CD1c-positive myeloid dendritic cell (primary cell): ENCODE measurements around the gene COP1.
"Not testable (repeated sequence)": the region's sequence is repeated elsewhere in the genome, so short reads cannot be mapped to it uniquely, and the experiment has no call there.

ENCODE experiments used
- DNase-seq: peaks from one replicate; pipeline ENCODE4 v3.0.0-alpha.2; 2016; ENCODE audit errors: extremely low spot score

Gene COP1

DNA sequence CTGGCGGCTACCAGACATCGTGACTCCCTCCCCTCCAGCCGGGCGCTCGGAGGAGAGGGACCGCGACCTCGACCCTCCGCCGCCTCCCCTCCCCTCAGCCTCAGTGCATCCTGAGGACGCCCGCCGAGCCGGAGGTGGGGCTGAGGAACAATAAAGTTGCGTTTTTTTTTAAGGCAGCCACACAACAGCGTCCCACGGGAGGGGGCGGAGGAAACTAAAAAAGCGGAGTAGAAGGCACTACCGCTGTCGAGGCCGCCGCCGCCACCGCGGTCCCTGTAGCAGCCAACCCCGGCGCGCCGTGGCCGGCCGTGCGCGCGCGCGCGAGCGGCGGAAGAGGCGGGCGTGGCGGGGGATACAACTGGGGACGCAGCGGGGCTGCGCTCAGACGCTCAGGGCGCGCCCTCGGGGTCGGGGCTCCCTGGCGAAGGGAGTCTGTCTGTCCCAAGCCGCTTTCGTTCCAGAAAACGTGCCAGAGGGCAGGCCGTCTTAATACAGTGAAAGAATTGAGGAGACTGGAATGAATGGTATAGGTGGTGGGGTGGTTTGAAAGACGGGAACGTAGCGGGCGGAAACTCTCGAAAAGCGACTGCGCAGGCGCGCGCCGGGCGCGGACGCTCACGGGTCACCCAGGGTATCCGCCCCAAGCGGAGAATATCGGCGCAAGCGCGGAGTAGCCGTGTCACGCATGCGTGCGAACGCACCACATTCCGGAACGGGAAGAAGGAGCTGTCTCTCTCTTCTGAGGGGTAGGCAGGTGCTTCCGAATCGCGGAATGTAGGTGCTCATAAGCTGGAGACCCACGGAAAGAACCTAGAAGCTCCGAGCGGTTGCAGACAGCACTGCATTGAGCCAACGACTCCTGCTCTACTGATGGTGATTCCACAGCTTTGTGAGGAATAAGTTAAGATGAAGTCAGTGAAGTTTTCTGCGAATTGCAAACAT, at the start of gene COP1:
COP1 (minus strand) TSS at position 326 of the 942 bp plus-strand sequence; CDS start at position 18, 308 bp downstream.
- DNase-seq, result peak; percentile 99

DNA sequence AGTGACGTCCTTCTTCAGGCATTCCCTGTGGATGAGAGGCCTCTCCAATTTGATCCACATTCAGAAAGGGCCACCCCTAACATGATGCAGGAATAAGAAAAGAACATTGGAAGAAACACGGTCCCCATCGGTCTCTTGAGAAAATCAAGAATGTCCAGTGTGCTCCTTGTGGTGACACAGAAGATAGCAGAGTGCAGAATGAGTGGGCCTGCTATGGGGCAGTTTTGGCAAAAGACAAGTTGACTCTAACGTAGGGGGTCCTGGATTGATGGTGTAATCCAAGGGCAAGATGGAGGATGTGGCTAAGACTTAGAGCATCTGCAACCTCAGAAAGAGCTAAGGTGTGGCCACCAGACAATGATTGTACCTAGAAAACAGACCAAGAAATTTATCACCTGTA, 45.1 kb upstream of the COP1 start:
- DNase-seq, result no peak

DNA sequence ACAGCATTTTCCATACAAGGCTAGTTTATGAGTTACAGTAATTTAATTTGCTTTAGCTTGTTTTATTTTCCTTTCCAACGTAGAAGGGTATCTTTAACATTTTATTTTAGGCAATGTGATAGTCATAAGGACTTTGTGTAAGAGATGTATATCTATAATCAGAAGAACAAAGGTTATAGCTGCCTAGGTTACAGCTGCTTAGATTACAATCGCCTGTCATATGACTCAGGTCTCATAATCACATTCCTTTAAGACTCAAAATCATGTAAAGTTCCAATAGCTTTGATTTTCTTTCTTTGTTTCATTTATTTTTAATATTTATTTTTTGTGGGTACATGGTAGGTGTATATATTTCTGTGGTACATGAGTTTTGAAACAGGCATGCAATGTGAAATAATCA, 37.8 kb upstream of the COP1 start:
- no peak for DNase-seq

DNA sequence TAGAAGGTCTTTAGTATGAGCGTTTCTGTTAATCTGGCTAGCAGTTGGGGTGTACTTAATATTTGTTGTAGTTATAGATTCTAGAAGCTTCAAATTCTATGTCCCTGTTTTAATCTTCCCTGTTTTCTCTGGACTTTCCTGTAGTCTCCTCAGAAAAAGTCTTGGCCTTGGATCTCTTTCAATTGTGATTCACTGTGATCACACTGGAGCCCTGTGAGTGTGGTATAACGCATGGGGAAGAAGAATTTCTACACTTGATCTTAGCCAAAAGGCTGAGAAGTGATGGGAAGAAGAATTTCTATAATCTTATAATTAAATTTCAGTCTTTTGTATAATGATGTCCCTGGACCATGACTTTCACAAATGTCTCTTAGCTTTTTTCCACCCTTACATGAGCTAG, 36.7 kb upstream of the COP1 start:
- DNase-seq, result no peak

DNA sequence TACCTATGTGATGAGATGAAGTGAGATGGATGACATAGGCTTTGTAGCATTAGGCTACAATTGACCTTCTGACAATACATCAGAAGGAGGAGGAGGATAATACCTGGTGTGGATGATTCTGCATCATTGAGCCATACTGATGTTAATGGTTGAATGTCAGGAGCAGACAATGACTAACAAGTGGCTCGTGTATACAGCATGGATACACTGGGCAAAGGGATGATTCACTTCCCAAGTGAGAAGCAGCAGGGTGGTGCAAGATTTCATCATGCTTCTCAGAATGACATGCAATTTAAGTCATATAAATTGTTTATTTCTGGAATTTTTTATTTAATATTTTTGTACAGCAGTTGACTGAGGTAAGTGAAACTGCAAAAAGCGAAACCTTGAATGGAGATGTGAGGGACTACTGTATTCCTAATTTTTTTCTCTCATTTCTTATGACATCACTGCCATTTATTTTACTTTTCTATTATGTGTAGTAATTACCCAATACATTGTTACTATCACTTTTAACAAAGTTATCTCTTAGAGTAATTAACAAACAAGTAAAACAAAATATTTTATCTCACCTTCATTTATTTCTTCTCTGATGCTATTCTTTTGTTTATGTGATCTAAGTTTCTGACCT, 34.4 kb upstream of the COP1 start:
- no peak for DNase-seq

DNA sequence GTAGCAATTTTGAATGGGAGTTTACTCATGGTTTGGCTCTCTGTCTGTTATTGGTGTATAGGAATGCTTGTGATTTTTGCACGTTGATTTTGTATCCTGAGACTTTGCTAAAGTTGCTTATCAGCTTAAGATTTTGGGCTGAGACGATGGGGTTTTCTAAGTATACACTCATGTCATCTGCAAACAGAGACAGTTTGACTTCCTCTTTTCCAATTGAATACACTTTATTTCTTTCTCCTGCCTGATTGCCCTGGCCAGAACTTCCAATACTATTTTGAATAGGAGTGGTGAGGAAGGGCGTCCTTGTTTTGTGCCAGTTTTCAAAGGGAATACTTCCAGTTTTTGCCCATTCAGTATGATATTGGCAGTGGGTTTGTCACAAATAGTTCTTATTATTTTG, 26.6 kb upstream of the COP1 start:
- not testable (repeated sequence) for DNase-seq

DNA sequence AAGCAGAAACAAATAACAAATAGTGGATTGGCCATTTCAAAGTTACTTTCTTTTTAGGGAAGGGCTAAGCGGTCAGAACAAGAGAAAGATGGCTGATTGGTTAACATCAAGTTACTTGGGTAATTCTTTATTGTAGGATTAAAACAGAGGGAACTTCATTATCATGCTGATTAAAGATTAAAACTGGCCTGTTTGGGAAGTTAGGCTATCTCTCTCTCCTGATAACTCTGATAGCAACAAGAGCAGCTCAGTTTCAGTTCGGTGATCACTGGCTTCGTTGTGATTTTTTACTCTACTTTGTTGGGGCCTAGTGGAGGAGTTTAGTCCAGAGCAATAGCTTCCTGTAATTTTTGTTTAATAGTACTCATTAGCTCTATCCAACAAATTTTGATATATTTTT, 20.5 kb upstream of the COP1 start:
- DNase-seq, result no peak

DNA sequence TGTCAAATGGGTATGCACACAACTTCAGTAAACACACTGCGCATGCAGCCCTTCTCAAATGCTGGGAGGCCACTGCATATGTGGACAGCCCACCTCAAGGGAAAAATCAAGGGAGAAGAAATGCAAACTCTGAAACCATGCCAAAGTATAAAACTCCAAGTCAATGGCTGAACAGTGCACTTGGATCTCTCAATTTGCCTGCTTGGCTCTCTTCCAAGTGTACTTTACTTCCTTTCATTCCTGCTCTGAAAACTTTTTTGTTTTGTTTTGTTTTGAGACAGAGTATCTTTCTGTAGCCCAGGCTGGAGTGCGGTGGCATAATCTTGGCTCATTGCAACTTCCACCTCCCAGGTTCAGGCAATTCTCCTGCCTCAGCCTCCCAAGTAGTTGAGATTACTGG, 18.8 kb upstream of the COP1 start:
- DNase-seq, result no peak

DNA sequence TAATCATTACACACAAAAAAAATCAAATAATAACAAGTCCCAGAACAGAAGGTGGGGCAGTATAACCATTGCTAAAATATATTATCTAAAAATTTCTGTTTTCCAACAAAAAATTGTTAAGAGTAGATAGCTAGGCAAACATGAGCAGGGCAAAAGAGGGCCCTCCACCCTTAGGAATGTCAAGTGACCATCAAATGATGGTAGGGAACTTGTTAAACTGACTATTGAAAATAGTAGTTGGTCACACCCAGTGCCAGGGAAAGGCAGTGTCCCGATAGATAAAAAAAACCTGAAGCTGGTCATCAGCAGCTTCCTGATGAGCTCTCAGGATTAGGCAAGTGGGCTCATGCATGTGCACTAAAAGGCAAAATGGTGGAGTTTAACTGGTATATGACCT, 18.4 kb upstream of the COP1 start:
- no peak for DNase-seq

DNA sequence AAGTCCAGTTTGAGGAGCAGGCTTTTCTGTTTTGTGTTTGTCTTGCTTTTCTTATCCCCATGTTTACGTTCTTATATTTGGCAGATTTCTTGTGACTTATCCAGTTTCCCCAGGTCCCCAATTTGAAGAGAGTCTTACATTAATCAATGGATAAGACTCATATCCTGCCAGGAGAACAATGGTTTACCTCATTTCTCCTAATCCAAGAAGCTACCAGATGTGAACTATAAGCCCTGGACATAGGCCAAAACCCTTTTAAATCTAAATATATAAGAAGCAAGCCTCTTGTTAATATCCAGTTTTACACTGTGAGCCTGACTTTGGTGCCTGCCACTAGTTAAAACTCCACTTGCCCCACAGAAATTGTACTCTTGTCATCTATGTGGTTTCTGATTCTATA, 15.1 kb upstream of the COP1 start:
- no peak for DNase-seq

DNA sequence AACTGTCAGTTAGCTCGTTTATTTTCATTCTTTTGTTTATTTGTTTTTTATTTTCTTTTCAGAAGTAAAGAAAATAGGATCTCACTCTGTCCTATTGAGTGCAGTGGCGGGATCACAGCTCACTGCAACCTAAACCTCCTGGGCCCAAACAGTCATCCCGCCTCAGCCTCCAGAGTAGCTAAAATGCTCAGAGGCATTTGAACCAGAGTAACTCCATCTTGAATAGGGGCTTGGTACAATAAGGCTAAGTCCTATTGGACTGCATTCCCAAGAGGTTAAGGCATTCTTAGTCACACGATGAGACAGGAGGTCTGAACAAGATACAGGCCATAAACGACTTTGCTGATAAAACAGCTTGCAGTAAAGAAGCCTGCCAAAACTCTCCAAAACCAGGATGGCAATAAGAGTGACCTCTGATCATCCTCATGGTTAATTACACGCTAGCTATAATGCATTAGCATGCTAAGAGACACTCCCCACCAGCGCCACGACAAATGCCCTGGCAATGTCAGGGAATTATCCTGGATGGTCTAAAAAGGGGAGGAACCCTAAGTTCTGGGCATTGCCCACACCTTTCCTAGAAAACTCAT, 13.1 kb upstream of the COP1 start:
- no peak for DNase-seq

DNA sequence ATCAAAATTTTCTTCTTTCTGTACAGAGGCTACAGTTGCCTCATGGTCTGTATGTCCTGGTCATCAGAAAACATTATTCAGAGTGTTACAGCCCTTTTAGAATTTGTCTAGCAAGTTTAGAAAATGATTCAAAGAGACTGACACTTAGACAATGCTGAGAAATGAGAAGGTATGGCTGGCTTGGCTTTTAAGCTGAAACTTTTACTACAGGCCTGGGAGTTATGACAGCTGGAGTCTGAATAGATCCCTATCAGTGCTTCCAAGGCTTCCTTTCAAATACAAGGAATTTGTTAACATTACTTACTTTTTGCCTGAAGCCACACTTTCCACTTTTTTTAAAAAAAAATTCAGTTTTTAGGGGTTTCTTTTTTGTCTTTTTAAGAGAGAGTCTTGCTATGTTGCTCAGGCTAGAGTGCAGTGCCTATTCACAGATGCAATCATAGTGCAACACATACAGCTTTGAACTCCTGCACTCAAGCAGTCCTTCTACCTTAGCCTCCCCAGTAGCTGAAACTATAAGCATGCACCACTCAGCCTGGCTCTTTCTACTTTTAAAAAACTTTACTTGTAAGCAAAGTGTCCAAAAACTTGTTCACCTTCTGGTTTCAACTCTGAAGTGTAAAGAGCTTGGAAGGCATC, 10.5 kb upstream of the COP1 start:
- no peak for DNase-seq

DNA sequence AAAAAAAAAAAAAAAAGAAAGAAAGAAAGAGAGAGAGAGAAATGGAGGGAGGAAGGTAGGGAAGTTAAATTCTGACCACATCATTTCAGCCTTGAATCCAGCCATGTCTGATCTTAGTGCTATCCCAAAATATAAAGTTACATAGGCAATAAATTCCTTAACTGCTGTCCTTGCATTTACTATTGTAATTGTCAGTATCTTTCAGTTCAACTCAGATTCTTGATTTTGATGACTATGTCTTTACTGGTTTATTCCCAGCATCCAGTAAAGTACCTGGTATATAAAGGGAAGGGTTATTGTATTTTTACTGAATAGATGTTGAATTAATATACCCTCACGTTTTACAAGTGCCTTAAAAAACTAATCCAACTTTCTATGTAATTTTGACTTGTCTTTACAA, 8.9 kb upstream of the COP1 start:
- DNase-seq, result no peak

DNA sequence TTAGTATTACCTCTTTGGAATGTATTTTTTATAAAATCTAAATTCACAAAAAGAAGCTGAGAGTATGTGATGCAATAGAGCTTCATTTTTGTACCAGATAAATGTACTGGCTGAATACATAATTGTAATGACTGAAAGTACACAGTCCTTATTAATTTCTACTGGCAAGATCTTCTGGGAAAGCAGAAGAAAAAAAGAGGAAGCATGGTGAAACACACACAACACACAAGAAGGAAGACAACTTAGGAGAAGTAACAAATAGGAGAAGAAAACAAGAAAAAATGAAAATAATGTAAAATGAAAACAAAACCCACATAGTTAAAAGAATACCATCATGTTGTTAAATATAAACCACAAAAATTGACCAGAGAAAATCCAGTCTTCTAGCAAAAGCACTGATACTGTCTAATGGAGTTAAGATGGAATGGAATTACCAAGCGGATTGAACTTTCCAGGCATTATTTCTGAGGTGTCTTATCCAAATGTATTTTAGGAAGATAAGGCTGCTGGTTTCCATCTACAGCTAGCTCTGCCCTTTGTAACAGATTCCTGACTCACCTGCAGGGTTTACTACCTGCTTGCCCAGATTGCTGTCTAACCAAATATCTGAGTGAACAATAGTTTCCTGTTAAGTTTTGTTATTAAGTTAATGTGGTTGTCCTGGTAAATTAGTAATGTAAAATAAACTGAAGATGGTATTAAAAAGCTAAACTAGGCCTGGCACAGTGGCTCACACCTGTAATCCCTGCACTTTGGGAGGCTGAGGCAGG, 4.5 kb upstream of the COP1 start:
- DNase-seq, result peak; percentile 63

DNA sequence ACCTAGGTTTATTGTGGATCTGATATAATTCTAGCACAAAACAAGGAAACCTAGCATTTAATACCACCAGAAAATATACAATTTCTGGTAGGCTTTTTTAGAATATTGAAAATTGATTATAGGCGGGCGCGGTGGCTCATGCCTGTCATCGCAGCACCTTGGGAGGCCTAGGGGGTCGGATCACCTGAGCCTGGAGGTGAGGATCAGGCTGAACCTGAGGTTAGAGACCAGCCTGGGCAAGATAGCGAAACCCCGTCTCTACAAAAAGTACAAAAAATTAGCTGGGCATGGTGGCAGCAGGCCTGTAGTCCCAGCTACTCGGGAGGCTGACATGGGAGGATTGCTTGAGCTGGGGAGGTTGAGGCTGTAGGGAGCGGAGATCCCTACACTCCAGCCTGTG, 948 bp upstream of the COP1 start:
- DNase-seq, result no peak

DNA sequence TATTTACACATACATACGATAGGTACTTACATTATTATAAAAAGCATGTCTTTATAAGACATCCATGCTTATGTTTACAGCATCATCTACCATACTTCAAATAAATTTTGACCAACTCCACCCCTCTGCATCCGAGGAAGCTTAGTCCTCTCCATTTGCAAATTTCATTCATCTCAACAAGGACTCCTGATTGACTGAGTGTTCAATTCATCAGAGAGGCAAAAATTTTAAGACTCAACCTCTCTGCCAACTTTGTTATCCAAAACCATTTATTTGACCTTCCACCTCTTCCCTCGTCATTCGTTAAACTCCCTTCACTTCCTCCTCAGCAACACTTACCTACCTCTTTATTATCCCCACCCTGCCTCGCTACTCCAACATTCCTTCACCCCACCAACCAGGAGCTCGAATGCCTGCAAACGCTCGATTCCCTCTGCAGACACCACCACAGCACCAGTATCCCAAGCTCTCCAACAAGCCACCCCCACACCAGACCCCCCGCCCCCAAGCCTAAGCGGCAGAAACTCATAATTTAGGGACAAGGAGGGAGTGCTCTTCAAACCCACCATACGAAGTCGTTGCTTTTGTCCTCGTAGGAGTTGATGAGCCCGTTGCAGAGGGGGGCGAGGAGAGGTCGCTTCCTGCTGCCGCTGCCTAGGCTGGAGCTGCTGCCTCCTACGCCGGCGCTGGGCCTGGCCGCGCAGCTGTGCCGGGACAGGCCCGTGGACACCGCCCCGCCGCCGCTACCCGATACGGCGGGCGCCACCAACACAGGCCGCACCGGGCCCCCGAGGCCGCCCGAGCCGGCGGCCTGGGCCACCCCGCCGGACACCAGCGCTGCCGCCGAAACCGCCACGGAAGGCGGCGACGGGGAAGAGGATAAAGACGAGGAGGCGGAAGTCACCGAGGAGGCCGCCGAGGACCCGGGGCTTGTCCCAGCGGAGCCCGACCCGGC, 803 bp downstream of the COP1 start:
- DNase-seq, result peak; percentile 65

DNA sequence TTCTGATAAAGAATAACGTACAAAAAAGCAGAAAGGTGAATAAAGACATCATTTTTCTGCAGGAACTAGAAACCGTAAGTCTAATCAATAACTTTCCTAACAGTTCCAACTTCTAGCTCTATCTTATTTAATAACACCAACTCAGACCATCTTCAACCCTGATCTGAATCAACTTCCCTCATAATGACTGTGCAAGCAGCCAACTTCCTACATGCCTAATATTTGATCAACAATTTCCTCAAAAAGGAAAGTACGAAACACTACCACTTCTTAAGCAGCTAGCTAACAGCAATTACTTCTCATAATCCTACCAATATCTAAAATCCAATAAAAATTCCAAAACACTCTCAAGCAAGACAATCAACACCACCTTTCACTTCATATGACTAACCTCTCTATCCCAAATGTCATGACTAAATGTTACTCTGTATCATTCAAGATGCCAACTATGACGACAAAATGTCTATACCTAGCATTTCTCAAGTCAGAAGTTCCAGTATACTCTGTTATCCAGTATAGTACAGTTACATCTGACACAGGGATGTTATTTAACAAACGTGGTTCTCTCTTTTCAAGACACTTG, 1.7 kb downstream of the COP1 start:
- peak; percentile 71 for DNase-seq

DNA sequence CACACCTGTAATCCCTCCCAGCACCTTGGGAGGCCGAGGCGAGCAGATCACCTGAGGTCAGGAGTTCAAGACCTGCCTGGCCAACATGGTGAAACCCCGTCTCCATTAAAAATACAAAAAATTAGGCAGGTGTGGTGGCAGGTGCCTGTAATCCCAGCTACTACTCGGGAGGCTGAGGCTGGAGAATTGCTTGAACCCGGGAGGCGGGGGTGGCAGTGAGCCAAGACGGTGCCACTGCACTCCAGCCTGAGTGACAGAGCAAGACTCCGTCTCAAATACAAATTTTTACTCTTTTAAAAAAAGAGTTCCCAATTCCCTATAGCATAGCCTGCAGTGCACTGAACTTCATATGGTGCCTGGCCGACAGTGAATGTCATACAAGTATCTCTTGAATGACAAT, 2.4 kb downstream of the COP1 start:
- not testable (repeated sequence) for DNase-seq

DNA sequence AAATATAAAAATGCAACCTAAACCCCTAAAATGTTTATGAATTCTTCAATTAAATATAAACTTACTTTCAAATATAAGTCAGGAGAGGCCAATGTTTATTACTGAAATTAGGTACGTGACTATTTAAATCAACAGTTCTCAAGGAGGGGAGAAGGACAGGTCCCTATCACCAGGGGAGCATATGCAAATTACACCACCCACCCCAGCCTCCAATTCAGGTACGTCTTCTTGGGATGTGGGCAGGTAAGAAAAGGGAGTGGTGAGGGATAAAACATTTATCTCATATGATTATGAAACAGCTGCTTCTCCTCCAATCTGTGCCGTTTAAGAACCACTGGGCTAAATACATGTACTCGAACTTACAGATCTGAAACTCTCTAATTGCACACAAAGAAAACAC, 3.4 kb downstream of the COP1 start:
- no peak for DNase-seq

DNA sequence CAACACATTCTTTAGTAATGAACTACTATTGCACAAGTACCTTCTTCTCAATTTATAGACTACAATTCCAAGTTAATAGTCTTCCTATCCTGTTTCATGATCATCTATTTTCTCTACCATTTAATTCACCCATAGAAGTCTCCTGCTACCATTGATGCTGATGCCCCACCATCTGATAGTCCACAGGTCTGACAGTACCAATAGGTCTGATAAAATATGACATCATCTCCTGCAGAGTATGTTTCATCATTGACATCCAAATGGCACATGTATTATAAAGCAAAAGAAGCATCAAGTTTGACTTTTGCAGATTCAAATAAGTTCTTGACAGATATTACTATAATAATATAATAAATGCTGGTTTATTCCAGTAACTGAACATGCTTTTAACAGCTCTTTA, 5.5 kb downstream of the COP1 start:
- DNase-seq, result no peak
